HG03064 (cell line): ENCODE data around the gene ZBTB7C.

Experiments
- ATAC-seq: cut with Tn5 transposase; IDR thresholded peaks from one replicate; pipeline ENCODE4 v1.9.1; 2021; ENCODE audit warnings: low read depth; ENCODE audit not compliant: unreplicated experiment

ZBTB7C gene

GRCh38 chr18:48019557-48020325, 389.4 kb downstream of the ZBTB7C start:
- no peak for ATAC-seq

- no peak for ATAC-seq
Observed at GRCh38 chr18:48018851-48019250, 390.3 kb downstream of the ZBTB7C start.

DNA sequence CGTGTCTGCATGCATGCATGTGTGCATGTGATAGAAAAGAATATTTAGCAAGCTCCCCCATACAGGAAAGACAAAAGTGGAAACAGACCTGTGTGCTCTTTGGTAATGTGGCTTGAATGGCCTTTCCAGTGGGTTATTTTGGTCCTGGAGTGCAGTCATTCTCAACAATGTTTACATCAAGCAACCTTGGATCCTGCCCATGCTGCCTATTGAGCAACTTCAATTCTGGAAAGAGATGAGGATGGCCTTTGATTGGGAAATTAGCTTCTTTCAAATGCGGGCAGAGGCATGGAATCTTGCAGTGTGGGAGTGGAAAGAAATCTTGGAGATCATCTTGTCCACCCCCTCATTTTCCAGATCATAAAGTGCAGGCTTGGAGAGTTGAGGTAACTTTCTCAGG, 391.5 kb downstream of the ZBTB7C start:
- no peak for ATAC-seq

GRCh38 chr18:48013162-48013561, 396.0 kb downstream of the ZBTB7C start:
- no peak for ATAC-seq

DNA sequence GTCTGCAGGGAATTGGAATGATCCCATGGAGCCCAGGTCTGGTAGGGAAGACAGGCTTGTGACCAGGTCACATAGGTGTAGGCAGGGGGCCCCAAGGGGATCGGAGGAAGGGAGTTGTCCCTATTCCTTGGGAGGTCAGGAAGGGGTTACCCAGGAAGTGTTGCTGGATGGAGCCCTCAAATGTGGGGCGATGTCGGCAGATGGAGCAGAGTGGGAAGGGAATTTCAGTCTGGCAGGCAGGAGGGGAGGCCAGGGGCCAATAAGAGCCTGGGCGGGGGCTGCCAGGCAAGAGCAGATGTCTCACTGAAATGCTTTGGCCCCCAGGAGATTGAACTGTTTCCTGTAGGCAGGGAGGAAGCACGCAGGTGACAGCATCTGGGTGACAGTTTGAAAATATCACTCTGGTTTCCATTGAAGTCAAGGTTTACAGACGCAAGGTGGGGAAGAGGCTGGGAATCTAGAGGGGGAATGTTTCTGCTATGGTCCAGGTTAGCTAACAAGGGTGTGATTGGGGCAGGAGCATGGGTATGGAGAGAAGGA, 397.2 kb downstream of the ZBTB7C start:
- ATAC-seq = no peak

GRCh38 chr18:48010264-48010663, 398.9 kb downstream of the ZBTB7C start:
- no peak for ATAC-seq

DNA sequence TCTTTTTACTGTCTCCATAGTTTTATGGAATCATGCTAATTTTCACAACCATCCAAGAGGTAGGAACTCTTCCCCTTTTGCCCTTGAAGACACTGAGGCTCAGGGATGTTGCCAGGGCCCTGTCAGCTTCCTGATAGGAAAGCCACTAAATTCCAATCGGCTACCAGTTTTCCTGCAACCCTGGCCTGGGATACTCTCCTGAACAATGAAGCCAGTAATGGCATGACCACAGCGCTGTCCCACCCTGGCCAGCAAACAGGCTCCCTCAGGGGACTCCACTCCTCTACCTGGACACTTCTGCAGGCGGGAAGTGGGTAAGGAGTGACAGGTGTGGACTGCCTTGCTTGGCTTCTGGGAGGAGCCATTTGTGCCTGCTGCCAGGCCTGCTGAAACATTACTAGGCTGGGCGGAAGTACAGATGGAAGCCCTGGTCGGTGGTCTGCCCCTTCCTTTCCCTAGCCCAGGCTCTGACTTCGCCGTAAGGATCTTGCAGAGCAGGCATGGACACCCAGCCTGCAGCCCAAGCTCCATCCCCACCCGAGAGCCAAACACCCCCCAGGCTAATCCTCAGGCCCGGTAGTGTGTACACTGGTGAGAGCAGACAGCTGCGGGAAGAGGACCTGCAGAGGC, 400.0 kb downstream of the ZBTB7C start:
- ATAC-seq = no peak

DNA sequence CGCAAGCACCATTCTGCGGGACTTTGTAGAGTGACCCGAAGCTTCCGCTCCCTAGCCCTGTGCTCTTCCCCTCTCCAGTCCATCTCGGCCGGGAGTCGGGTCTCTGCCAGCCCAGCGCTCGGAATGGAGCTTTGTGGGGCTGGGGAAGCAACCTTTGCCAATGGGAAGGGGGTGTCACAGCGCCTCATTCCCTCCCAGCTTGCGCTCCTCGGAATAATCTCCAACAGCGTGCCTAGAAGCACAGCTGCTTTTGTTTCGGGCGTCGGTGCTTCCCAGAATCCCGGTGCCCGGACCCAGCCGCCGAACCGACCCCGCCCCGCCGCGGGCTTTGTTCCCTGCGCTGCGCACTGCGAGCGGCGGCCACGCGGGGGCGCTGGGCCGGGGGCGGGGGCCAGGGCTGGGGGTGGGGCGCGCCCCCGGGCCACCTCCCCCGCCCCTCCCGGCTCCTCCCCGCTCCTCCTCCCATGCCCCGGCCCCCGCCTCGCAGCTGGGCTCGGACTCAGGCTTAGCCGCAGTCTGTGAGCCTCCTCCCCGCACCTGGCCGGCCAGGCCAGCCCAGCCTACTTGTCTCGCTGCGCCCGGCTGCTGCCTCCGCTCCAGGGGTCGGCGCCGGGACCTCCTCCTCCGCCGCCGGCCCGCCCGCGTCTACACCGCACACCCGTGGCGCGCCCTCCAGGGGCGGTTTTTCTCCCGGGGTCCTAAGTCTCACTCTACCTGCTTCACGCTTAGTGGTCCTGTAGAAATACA, 401.1 kb downstream of the ZBTB7C start:
- ATAC-seq = no peak

DNA sequence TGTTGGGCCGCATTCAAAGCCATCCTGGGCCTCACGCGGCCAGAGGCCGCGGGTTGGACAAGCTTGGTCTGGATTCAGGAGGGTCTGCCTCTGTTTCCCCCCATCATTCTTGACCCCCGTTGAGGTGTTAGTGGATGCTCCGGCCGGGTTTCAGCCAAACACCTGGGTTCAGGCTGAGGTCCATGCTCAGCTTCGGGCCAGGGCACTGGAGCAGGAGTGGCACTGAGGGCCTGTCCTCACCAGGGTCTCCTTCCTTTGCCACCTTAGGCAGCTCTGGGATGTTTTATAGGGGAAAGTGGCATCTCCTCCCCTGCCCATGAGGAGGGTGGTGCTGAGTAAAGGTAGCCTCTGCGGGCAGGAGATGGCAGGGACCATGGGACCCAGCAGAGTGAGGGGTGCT, 401.8 kb downstream of the ZBTB7C start:
- no peak for ATAC-seq

GRCh38 chr18:48006415-48007175, 402.6 kb downstream of the ZBTB7C start:
- ATAC-seq = no peak

GRCh38 chr18:48004577-48004976, 404.6 kb downstream of the ZBTB7C start:
- no peak for ATAC-seq

DNA sequence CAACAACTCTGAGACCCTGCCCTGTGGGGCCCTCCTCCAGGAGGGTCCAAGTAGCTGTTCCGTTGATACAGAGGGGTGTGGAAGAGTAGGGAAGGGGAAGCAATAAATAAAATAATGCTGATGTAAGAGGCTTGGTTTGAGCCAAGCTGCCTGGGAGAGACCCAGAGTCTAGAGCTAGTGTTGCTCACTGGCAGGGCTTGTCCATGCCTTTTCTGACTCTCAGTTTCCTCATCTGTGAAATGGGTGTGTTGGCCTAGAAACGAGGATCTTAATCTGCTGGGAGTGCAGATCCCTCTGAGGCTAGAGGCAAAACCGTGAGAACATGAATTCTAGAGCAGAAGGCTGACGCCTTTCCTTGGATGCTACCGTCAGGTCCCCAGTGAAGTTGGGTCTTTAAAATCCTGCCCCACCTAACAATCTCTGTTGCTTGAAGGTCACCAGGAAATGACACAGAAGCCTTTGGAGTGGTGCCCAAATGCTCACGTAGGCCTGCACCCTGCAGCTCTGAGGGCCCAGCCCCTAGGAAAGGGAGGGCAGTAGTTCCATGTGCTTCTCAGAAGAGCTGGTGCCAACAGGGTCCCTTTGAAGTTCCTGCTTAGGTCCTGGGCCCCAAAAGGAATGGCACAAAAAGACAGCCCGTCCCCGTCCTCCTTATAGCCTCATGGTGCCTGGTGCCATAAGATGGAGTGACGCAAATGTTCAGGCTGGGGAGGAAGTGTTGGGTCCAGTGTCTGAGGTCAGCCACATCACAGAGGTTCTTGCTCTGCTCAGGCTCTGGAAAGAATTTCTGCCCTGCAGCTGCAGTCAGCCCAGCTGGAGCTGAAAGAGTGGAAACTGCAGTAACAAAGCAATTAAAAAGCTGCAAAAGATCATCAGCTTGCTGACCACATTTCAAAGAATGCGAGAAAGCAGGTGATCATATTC, 405.5 kb downstream of the ZBTB7C start:
- no peak for ATAC-seq

DNA sequence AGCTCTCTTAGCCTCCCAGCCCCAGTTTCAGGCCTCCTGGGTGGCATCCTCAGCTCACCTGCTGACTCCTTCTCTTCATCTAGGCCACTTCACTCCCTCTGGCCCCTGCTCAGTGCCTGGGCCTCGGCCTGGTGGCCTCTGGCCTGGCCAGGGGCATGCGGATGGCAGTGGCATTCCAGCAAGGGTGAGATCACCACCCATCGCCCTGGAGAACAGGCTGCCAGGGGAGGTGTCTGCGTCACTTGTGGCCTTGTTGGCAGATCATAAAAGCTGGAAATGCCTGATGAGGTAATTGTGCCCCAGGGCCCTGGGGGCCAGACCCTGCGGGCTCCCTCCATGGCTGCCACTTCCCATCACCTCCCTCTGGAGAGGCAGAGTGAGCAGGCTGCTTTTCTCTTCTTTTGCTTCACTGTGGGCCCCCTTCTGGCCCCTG, 406.2 kb downstream of the ZBTB7C start:
- ATAC-seq = no peak

GRCh38 chr18:48000701-48001100, 408.5 kb downstream of the ZBTB7C start:
- no peak for ATAC-seq

GRCh38 chr18:47999801-48000248, 409.4 kb downstream of the ZBTB7C start:
- no peak for ATAC-seq

- no peak for ATAC-seq
Observed at GRCh38 chr18:47997338-47997780, 411.8 kb downstream of the ZBTB7C start.

DNA sequence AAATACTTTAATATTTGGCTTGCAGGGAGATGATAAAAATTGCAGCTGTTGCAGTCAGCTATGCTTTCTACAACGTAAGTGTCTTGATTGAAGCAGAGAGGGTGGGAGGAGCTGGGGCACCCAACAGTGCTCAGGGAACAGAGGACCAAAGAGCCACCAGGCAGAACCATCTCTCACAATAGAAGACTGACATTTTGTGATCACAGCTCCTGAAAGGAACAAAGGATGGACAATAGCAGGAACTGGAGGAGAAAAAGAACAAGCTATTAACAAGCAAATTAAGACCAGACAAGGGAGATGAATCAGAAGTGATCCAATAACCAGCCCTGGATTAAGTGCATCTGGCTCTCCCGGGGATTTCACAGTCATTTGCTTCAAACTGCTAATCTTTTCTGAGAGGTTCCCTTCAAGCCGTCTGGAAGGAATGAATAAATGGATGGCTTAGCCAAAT, 413.1 kb downstream of the ZBTB7C start:
- no peak for ATAC-seq

- no peak for ATAC-seq
Observed at GRCh38 chr18:47995654-47996053, 413.5 kb downstream of the ZBTB7C start.

DNA sequence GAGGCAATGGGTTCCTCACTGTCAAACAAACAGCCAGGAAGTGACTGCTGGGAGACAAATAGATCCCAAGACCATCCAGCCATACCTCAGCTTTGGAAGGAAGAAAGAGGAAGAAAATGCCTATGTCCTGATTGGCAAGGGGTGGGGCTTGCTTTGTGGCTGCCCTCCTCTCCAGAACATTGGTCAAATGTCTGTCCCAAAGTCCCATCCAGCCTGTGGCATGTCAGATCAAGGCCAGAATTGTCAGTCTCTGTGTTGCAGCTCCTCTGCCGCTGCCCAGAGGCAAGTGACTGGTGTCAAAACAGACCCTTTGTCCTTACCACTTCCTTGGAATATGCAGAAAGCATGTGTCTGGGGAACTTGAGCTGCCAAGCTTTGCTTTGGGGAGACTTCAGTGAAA, 415.8 kb downstream of the ZBTB7C start:
- no peak for ATAC-seq
